ENCODE results near the gene TCERG1L.

Gene TCERG1L

GRCh38 chr10:131115801-131116200 is 195.7 kb downstream of the TCERG1L start:
- Mint-ChIP-seq H3K27me3 (ENCODE audit: low read depth) (no peaks in the 10 kb centered on the region), H3K36me3 (ENCODE audit: low read depth) (no peaks in the 10 kb centered on the region), H3K27ac (no peak overlapping the region), H3K4me3 (no peak overlapping the region), H3K4me1 (ENCODE audit: low read depth) (no peaks in the 10 kb centered on the region), H3K9me3 (no peaks in the 10 kb centered on the region)
- no peak for DNase-seq (ENCODE audit: low spot score)

DNA sequence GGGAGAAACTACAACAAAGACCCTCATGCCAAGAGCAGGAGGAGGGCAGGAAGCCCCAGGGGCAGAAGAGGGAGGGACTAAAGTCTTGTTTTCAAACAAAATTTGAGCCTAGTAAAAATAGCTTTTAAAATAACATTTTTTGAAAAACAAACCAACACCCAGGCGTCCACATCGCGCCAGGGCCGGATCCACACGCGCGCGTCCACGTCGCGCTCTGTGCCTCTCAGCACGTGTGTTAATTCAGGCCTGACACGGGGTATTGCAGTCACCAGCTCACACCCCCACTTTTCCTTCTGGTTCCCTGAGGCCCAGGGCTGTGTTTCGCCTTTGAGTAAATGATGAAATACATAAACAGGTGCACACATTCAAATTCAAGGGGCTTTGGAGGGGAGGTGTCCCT is 196.2 kb downstream of the TCERG1L start:
- no peak overlapping the region for H3K4me3 Mint-ChIP-seq
- no peak overlapping the region for H3K27ac Mint-ChIP-seq
- H3K27me3 Mint-ChIP-seq (ENCODE audit: low read depth), result no peaks in the 10 kb centered on the region
- no peaks in the 10 kb centered on the region for H3K4me1 Mint-ChIP-seq (ENCODE audit: low read depth)
- H3K36me3 Mint-ChIP-seq (ENCODE audit: low read depth), result no peaks in the 10 kb centered on the region
- DNase-seq (ENCODE audit: low spot score), result no peak
- H3K9me3 Mint-ChIP-seq, result no peaks in the 10 kb centered on the region

DNA sequence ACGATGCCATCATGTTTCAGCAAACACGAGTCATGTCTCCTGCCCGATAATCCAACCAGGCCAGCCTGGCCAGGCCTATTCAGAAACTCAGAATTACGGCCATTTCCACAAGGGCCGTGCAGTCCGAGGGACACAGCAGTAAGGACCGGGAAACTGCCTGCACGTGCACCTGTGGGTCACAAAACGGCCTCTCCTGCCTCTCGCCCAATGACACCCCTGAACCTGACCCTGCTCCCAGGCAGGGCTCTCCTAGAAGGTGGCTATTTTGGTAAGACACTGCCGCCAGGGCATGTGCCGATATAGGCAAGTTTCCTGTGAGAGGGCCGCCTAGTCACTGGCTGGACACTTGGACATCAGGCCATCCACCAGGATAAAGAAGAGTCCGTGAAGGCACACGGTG is 196.7 kb downstream of the TCERG1L start:
- H3K36me3 Mint-ChIP-seq (ENCODE audit: low read depth), result no peaks in the 10 kb centered on the region
- H3K4me3 Mint-ChIP-seq, result no peak overlapping the region
- H3K27ac Mint-ChIP-seq, result no peak overlapping the region
- H3K27me3 Mint-ChIP-seq (ENCODE audit: low read depth), result no peaks in the 10 kb centered on the region
- no peak for DNase-seq (ENCODE audit: low spot score)
- H3K4me1 Mint-ChIP-seq (ENCODE audit: low read depth), result no peaks in the 10 kb centered on the region
- no peaks in the 10 kb centered on the region for H3K9me3 Mint-ChIP-seq

DNA sequence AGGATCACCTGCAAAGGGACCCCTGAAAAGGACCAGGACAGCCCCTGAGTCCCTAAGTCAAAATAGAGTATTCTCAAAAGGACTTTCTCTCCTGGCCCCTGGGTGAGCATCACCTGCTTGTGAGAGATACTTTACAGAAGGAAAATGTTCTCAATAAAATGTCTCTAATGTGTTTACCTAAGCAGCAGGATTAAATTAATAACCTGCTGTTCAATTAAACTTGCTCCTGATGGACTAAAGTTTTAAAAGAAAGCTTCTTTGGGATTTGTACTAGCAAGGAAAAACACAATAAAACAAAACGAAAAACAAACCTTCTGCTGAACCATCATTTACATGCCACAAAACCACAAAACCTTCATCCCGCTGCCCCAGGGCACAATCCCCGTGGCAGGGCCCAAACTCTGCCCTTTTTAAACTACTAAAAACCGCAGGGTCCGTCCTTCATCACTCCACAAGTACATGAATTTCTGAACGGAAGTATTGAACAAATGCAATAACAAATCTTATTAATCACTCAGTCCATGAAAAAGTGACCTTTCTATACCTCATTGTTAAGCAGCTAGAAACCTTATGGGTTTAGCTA is 197.7 kb downstream of the TCERG1L start:
- Mint-ChIP-seq H3K9me3 (no peaks in the 10 kb centered on the region), H3K4me3 (no peak overlapping the region), H3K27me3 (ENCODE audit: low read depth) (no peaks in the 10 kb centered on the region)

GRCh38 chr10:131113165-131113564 is 198.4 kb downstream of the TCERG1L start:
- Mint-ChIP-seq H3K4me1 (ENCODE audit: low read depth) (no peaks in the 10 kb centered on the region), H3K27ac (no peak overlapping the region), H3K36me3 (ENCODE audit: low read depth) (no peaks in the 10 kb centered on the region)

More for the DNA sequence above, 197.7 kb downstream of the TCERG1L start:
- Mint-ChIP-seq H3K27ac (no peak overlapping the region), H3K36me3 (ENCODE audit: low read depth) (no peaks in the 10 kb centered on the region), H3K4me1 (ENCODE audit: low read depth) (no peaks in the 10 kb centered on the region)
- no peak for DNase-seq (ENCODE audit: low spot score)

GRCh38 chr10:131112691-131113090 is 198.8 kb downstream of the TCERG1L start:
- Mint-ChIP-seq H3K27ac (no peak overlapping the region), H3K9me3 (no peaks in the 10 kb centered on the region), H3K4me3 (no peak overlapping the region), H3K36me3 (ENCODE audit: low read depth) (no peaks in the 10 kb centered on the region), H3K4me1 (ENCODE audit: low read depth) (no peaks in the 10 kb centered on the region), H3K27me3 (ENCODE audit: low read depth) (no peaks in the 10 kb centered on the region)
- DNase-seq (ENCODE audit: low spot score), result no peak

More at GRCh38 chr10:131113165-131113564, 198.4 kb downstream of the TCERG1L start:
- no peak overlapping the region for H3K4me3 Mint-ChIP-seq
- H3K9me3 Mint-ChIP-seq, result no peaks in the 10 kb centered on the region
- no peaks in the 10 kb centered on the region for H3K27me3 Mint-ChIP-seq (ENCODE audit: low read depth)
- DNase-seq (ENCODE audit: low spot score), result no peak

DNA sequence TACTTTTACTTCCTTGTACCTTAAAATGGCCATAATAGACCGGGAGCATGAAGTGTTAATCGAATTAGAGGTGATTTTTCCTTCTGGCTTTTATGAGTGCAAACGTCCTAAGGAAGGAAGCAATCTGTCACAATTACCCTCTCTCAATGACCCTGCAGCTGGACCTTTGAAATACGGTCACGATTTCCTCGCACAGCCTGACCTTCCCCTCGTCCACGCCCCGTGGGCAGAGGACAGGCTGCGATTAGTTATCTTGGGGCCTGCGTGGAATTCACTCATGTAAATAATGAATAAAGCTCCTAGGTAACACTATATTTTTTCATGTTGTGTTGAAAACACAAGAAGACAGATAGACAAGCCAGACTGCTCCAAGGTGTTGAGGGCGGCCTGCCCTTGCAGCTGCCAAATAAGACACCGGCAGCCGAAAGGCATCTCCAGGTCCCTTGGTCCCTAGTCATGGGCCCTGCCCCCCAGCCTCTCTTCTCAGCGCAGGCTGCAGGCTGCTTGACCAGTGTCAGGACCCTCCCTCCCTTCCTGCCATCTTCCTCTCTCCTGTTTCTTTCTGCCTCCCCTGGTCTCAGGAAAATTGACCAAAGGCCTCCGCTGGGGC is 199.9 kb downstream of the TCERG1L start:
- no peaks in the 10 kb centered on the region for H3K4me1 Mint-ChIP-seq (ENCODE audit: low read depth)
- no peaks in the 10 kb centered on the region for H3K9me3 Mint-ChIP-seq

GRCh38 chr10:131111007-131111406 is 200.5 kb downstream of the TCERG1L start:
- Mint-ChIP-seq H3K27me3 (ENCODE audit: low read depth) (no peaks in the 10 kb centered on the region), H3K9me3 (no peaks in the 10 kb centered on the region), H3K36me3 (ENCODE audit: low read depth) (no peaks in the 10 kb centered on the region), H3K4me1 (ENCODE audit: low read depth) (no peaks in the 10 kb centered on the region), H3K27ac (no peak overlapping the region), H3K4me3 (no peak overlapping the region)
- DNase-seq (ENCODE audit: low spot score), result no peak

More for the DNA sequence above, 199.9 kb downstream of the TCERG1L start:
- Mint-ChIP-seq H3K36me3 (ENCODE audit: low read depth) (no peaks in the 10 kb centered on the region), H3K27ac (no peak overlapping the region), H3K27me3 (ENCODE audit: low read depth) (no peaks in the 10 kb centered on the region), H3K4me3 (no peak overlapping the region)
- DNase-seq (ENCODE audit: low spot score), result no peak

- Mint-ChIP-seq H3K4me1 (ENCODE audit: low read depth) (no peaks in the 10 kb centered on the region), H3K9me3 (no peaks in the 10 kb centered on the region), H3K27ac (no peak overlapping the region), H3K36me3 (ENCODE audit: low read depth) (no peaks in the 10 kb centered on the region), H3K27me3 (ENCODE audit: low read depth) (no peaks in the 10 kb centered on the region), H3K4me3 (no peak overlapping the region)
- DNase-seq (ENCODE audit: low spot score), result no peak
These were observed 201.2 kb downstream of the TCERG1L start for GRCh38 chr10:131110241-131110783.

GRCh38 chr10:131109726-131110125 is 201.8 kb downstream of the TCERG1L start:
- Mint-ChIP-seq H3K27me3 (ENCODE audit: low read depth) (no peaks in the 10 kb centered on the region), H3K9me3 (no peaks in the 10 kb centered on the region), H3K4me3 (no peak overlapping the region), H3K36me3 (ENCODE audit: low read depth) (no peaks in the 10 kb centered on the region), H3K4me1 (ENCODE audit: low read depth) (no peaks in the 10 kb centered on the region), H3K27ac (no peak overlapping the region)
- DNase-seq (ENCODE audit: low spot score), result no peak

GRCh38 chr10:131109291-131109690 is 202.2 kb downstream of the TCERG1L start:
- no peaks in the 10 kb centered on the region for H3K9me3 Mint-ChIP-seq
- no peaks in the 10 kb centered on the region for H3K4me1 Mint-ChIP-seq (ENCODE audit: low read depth)
- no peaks in the 10 kb centered on the region for H3K36me3 Mint-ChIP-seq (ENCODE audit: low read depth)
- no peak overlapping the region for H3K27ac Mint-ChIP-seq
- DNase-seq (ENCODE audit: low spot score), result no peak
- no peaks in the 10 kb centered on the region for H3K27me3 Mint-ChIP-seq (ENCODE audit: low read depth)
- H3K4me3 Mint-ChIP-seq, result no peak overlapping the region

- Mint-ChIP-seq H3K27me3 (ENCODE audit: low read depth) (no peaks in the 10 kb centered on the region), H3K9me3 (no peaks in the 10 kb centered on the region), H3K36me3 (ENCODE audit: low read depth) (no peaks in the 10 kb centered on the region), H3K4me3 (no peak overlapping the region), H3K4me1 (ENCODE audit: low read depth) (no peaks in the 10 kb centered on the region), H3K27ac (no peak overlapping the region)
- no peak for DNase-seq (ENCODE audit: low spot score)
These were observed 203.6 kb downstream of the TCERG1L start for GRCh38 chr10:131107970-131108369.

GRCh38 chr10:131102676-131103075 is 208.8 kb downstream of the TCERG1L start:
- Mint-ChIP-seq H3K36me3 (ENCODE audit: low read depth) (no peaks in the 10 kb centered on the region), H3K9me3 (no peaks in the 10 kb centered on the region), H3K27ac (no peak overlapping the region), H3K27me3 (ENCODE audit: low read depth) (no peaks in the 10 kb centered on the region), H3K4me3 (no peak overlapping the region), H3K4me1 (ENCODE audit: low read depth) (no peaks in the 10 kb centered on the region)
- no peak for DNase-seq (ENCODE audit: low spot score)

- DNase-seq (ENCODE audit: low spot score), result no peak
- Mint-ChIP-seq H3K27ac (no peak overlapping the region), H3K9me3 (no peaks in the 10 kb centered on the region), H3K27me3 (ENCODE audit: low read depth) (no peaks in the 10 kb centered on the region), H3K36me3 (ENCODE audit: low read depth) (no peaks in the 10 kb centered on the region), H3K4me1 (ENCODE audit: low read depth) (no peaks in the 10 kb centered on the region), H3K4me3 (no peak overlapping the region)
These were observed 209.4 kb downstream of the TCERG1L start for GRCh38 chr10:131102147-131102546.
